Measurements from ENCODE around the gene FOXA3.

FOXA3 gene

GRCh38 chr19:45828945-45829344, 35.2 kb upstream of the FOXA3 start:
- TF ChIP-seq CTCF (IDR thresholded peaks at IDR 0.05; ENCODE audit: insufficient read depth, missing control alignments): no peak
- DNase-seq (ENCODE audit: insufficient read length, low spot score) (no peak), FAIRE-seq (no peak)

GRCh38 chr19:45834970-45835369, 29.2 kb upstream of the FOXA3 start:
- DNase-seq (ENCODE audit: insufficient read length, low spot score) (no peak), FAIRE-seq (no peak)
- no peak for TF ChIP-seq CTCF (IDR thresholded peaks at IDR 0.05; ENCODE audit: insufficient read depth, missing control alignments)

GRCh38 chr19:45842198-45842597, 21.9 kb upstream of the FOXA3 start:
- no peak for TF ChIP-seq CTCF (IDR thresholded peaks at IDR 0.05; ENCODE audit: insufficient read depth, missing control alignments)
- FAIRE-seq: no peak
- no peak for DNase-seq (ENCODE audit: insufficient read length, low spot score)

- no peak for TF ChIP-seq CTCF (IDR thresholded peaks at IDR 0.05; ENCODE audit: insufficient read depth, missing control alignments)
- FAIRE-seq (no peak), DNase-seq (ENCODE audit: insufficient read length, low spot score) (no peak)
Measured at GRCh38 chr19:45847663-45848062, 16.5 kb upstream of the FOXA3 start.

- FAIRE-seq (no peak), DNase-seq (ENCODE audit: insufficient read length, low spot score) (no peak)
Measured at GRCh38 chr19:45848922-45849321, 15.2 kb upstream of the FOXA3 start.

GRCh38 chr19:45852145-45852750, 11.9 kb upstream of the FOXA3 start:
- DNase-seq (ENCODE audit: insufficient read length, low spot score) (no peak), FAIRE-seq (no peak)
- TF ChIP-seq CTCF (IDR thresholded peaks at IDR 0.05; ENCODE audit: insufficient read depth, missing control alignments): no peak

More at GRCh38 chr19:45848922-45849321, 15.2 kb upstream of the FOXA3 start:
- no peak for TF ChIP-seq CTCF (IDR thresholded peaks at IDR 0.05; ENCODE audit: insufficient read depth, missing control alignments)

GRCh38 chr19:45852983-45853382, 11.1 kb upstream of the FOXA3 start:
- no peak for FAIRE-seq

More at GRCh38 chr19:45852983-45853382, 11.1 kb upstream of the FOXA3 start:
- no peak for DNase-seq (ENCODE audit: insufficient read length, low spot score)
- TF ChIP-seq CTCF (IDR thresholded peaks at IDR 0.05; ENCODE audit: insufficient read depth, missing control alignments): no peak
